ENCODE results near the gene CXCR6. TPM values are rescaled to one million over a fixed set of nuclear protein-coding genes. Genes with fewer than 3 reads are reported as not detected.

Gene CXCR6
- total RNA-seq, 1 experiment from 2014 or later = not detected

DNA sequence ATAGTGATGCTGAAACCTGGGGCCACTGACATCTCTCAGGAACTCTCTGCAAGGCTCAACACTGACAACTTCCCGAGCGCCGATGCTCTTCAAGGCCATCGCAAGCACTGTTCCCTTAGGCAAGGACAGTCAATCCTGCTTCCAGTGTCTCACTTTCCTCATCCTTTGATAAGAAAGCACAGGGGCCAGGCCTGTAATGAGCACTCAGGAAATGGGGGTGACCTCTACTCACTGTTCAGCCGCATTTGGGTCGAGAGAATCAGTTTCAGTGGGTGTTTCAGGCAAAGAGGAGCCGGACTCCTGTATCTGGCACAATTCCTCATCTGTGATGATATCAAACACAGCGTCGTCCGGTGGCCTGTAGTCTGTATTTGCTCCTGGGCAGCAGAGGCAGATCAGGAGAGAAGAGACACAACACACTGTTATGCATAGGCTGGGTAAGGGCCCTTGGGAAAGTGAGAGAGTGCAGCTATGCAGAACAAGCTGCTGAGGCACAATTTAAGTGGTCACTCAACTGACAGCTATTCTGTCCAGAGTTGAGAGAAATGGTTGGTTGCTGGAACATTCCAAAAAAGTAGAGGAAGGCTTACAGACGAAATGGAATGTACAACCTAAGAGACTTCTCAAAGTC is 11.9 kb downstream of the CXCR6 start:
- DNase-seq (ENCODE audit: low spot score) = no peak
- Mint-ChIP-seq H3K9me3 (no peaks in the 10 kb centered on the region), H3K27ac (no peak overlapping the region), H3K4me1 (no peaks in the 10 kb centered on the region), H3K36me3 (peaks cover 71% of the 10 kb centered on the region), H3K4me3 (no peak overlapping the region), H3K27me3 (ENCODE audit: low read depth) (no peaks in the 10 kb centered on the region)
- ChIA-PET POLR2A (no interaction called here), CTCF (no interaction called here)
- ATAC-seq = no peak
- TF ChIP-seq, protein P1, sequence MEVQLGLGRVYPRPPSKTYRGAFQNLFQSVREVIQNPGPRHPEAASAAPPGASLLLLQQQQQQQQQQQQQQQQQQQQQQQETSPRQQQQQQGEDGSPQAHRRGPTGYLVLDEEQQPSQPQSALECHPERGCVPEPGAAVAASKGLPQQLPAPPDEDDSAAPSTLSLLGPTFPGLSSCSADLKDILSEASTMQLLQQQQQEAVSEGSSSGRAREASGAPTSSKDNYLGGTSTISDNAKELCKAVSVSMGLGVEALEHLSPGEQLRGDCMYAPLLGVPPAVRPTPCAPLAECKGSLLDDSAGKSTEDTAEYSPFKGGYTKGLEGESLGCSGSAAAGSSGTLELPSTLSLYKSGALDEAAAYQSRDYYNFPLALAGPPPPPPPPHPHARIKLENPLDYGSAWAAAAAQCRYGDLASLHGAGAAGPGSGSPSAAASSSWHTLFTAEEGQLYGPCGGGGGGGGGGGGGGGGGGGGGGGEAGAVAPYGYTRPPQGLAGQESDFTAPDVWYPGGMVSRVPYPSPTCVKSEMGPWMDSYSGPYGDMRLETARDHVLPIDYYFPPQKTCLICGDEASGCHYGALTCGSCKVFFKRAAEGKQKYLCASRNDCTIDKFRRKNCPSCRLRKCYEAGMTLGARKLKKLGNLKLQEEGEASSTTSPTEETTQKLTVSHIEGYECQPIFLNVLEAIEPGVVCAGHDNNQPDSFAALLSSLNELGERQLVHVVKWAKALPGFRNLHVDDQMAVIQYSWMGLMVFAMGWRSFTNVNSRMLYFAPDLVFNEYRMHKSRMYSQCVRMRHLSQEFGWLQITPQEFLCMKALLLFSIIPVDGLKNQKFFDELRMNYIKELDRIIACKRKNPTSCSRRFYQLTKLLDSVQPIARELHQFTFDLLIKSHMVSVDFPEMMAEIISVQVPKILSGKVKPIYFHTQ (CRISPR knock-in tag; IDR thresholded peaks at IDR 0.05) = no peak
- TF ChIP-seq ZNF121 (CRISPR knock-in tag; IDR thresholded peaks at IDR 0.05) = no peak
- TF ChIP-seq NR3C1 (CRISPR knock-in tag; conservative IDR thresholded peaks at IDR 0.05; ENCODE audit: low read depth) = no peak
- TF ChIP-seq, protein P2, sequence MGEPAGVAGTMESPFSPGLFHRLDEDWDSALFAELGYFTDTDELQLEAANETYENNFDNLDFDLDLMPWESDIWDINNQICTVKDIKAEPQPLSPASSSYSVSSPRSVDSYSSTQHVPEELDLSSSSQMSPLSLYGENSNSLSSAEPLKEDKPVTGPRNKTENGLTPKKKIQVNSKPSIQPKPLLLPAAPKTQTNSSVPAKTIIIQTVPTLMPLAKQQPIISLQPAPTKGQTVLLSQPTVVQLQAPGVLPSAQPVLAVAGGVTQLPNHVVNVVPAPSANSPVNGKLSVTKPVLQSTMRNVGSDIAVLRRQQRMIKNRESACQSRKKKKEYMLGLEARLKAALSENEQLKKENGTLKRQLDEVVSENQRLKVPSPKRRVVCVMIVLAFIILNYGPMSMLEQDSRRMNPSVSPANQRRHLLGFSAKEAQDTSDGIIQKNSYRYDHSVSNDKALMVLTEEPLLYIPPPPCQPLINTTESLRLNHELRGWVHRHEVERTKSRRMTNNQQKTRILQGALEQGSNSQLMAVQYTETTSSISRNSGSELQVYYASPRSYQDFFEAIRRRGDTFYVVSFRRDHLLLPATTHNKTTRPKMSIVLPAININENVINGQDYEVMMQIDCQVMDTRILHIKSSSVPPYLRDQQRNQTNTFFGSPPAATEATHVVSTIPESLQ (CRISPR knock-in tag; IDR thresholded peaks at IDR 0.05) = no peak
- TF ChIP-seq, protein P3, sequence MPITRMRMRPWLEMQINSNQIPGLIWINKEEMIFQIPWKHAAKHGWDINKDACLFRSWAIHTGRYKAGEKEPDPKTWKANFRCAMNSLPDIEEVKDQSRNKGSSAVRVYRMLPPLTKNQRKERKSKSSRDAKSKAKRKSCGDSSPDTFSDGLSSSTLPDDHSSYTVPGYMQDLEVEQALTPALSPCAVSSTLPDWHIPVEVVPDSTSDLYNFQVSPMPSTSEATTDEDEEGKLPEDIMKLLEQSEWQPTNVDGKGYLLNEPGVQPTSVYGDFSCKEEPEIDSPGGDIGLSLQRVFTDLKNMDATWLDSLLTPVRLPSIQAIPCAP (CRISPR knock-in tag; IDR thresholded peaks at IDR 0.05) = no peak
- TF ChIP-seq OVOL2 (CRISPR knock-in tag; IDR thresholded peaks at IDR 0.05; ENCODE audit: borderline replicate concordance) = no peak
- no peak for TF ChIP-seq ZNF317 (CRISPR knock-in tag; IDR thresholded peaks at IDR 0.05; ENCODE audit: borderline replicate concordance, low read depth)
- TF ChIP-seq TEAD1 (CRISPR knock-in tag; IDR thresholded peaks at IDR 0.05) = no peak
- no peak for TF ChIP-seq ZBTB21 (CRISPR knock-in tag; IDR thresholded peaks at IDR 0.05; ENCODE audit: borderline replicate concordance)
- no peak for TF ChIP-seq GABPB1 (CRISPR knock-in tag; IDR thresholded peaks at IDR 0.05)

DNA sequence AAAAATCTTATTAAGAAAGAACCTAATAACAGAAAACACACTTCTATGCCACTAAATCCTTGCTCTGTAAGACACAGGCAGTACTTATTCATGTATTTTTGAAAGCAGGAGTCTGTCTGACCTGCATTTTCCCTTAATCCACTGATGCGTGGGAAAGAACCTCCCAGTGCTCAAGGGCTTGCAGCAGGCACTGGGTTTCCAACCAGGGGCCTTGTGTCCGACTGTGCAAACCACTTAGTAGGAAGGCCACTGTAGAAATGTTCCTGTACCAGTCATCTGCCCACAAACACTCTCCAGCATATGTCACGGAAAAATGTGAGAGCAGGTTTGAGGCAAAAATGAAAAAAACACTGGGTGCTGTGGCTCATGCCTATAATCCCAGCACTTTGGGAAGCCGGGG is 12.4 kb downstream of the CXCR6 start:
- no peaks in the 10 kb centered on the region for H3K27me3 Mint-ChIP-seq (ENCODE audit: low read depth)
- no peak overlapping the region for H3K27ac Mint-ChIP-seq
- no peaks in the 10 kb centered on the region for H3K9me3 Mint-ChIP-seq
- DNase-seq (ENCODE audit: low spot score) (no peak), ATAC-seq (no peak)
- peaks cover 76% of the 10 kb centered on the region for H3K36me3 Mint-ChIP-seq
- POLR2A ChIA-PET = no interaction called here
- no peak overlapping the region for H3K4me3 Mint-ChIP-seq
- CTCF ChIA-PET = no interaction called here
- no peaks in the 10 kb centered on the region for H3K4me1 Mint-ChIP-seq
- TF ChIP-seq, protein P2 (CRISPR knock-in tag; IDR thresholded peaks at IDR 0.05) = no peak
- no peak for TF ChIP-seq SMAD4 (CRISPR knock-in tag; IDR thresholded peaks at IDR 0.05)
- TF ChIP-seq RORB (CRISPR knock-in tag; IDR thresholded peaks at IDR 0.05) = no peak
- TF ChIP-seq, protein P4, sequence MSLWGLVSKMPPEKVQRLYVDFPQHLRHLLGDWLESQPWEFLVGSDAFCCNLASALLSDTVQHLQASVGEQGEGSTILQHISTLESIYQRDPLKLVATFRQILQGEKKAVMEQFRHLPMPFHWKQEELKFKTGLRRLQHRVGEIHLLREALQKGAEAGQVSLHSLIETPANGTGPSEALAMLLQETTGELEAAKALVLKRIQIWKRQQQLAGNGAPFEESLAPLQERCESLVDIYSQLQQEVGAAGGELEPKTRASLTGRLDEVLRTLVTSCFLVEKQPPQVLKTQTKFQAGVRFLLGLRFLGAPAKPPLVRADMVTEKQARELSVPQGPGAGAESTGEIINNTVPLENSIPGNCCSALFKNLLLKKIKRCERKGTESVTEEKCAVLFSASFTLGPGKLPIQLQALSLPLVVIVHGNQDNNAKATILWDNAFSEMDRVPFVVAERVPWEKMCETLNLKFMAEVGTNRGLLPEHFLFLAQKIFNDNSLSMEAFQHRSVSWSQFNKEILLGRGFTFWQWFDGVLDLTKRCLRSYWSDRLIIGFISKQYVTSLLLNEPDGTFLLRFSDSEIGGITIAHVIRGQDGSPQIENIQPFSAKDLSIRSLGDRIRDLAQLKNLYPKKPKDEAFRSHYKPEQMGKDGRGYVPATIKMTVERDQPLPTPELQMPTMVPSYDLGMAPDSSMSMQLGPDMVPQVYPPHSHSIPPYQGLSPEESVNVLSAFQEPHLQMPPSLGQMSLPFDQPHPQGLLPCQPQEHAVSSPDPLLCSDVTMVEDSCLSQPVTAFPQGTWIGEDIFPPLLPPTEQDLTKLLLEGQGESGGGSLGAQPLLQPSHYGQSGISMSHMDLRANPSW (CRISPR knock-in tag; conservative IDR thresholded peaks at IDR 0.05; ENCODE audit: low read depth) = no peak
- no peak for TF ChIP-seq FOXK1 (CRISPR knock-in tag; IDR thresholded peaks at IDR 0.05)
- TF ChIP-seq ZNF263 (CRISPR knock-in tag; IDR thresholded peaks at IDR 0.05; ENCODE audit: low read depth) = no peak
- TF ChIP-seq ZNF396 (CRISPR knock-in tag; IDR thresholded peaks at IDR 0.05; ENCODE audit: borderline replicate concordance) = no peak
- TF ChIP-seq, protein P5, sequence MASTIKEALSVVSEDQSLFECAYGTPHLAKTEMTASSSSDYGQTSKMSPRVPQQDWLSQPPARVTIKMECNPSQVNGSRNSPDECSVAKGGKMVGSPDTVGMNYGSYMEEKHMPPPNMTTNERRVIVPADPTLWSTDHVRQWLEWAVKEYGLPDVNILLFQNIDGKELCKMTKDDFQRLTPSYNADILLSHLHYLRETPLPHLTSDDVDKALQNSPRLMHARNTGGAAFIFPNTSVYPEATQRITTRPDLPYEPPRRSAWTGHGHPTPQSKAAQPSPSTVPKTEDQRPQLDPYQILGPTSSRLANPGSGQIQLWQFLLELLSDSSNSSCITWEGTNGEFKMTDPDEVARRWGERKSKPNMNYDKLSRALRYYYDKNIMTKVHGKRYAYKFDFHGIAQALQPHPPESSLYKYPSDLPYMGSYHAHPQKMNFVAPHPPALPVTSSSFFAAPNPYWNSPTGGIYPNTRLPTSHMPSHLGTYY (CRISPR knock-in tag; IDR thresholded peaks at IDR 0.05) = no peak
- TF ChIP-seq, protein P6, sequence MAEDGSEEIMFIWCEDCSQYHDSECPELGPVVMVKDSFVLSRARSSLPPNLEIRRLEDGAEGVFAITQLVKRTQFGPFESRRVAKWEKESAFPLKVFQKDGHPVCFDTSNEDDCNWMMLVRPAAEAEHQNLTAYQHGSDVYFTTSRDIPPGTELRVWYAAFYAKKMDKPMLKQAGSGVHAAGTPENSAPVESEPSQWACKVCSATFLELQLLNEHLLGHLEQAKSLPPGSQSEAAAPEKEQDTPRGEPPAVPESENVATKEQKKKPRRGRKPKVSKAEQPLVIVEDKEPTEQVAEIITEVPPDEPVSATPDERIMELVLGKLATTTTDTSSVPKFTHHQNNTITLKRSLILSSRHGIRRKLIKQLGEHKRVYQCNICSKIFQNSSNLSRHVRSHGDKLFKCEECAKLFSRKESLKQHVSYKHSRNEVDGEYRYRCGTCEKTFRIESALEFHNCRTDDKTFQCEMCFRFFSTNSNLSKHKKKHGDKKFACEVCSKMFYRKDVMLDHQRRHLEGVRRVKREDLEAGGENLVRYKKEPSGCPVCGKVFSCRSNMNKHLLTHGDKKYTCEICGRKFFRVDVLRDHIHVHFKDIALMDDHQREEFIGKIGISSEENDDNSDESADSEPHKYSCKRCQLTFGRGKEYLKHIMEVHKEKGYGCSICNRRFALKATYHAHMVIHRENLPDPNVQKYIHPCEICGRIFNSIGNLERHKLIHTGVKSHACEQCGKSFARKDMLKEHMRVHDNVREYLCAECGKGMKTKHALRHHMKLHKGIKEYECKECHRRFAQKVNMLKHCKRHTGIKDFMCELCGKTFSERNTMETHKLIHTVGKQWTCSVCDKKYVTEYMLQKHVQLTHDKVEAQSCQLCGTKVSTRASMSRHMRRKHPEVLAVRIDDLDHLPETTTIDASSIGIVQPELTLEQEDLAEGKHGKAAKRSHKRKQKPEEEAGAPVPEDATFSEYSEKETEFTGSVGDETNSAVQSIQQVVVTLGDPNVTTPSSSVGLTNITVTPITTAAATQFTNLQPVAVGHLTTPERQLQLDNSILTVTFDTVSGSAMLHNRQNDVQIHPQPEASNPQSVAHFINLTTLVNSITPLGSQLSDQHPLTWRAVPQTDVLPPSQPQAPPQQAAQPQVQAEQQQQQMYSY (CRISPR knock-in tag; IDR thresholded peaks at IDR 0.05) = no peak
- no peak for TF ChIP-seq NFE2L1 (CRISPR knock-in tag; IDR thresholded peaks at IDR 0.05)
- TF ChIP-seq TP53 (CRISPR knock-in tag; IDR thresholded peaks at IDR 0.05) = no peak

Measured in WTC11 (cell line).